Measurements from ENCODE around the gene EEPD1. TPM values are rescaled to one million over a fixed set of nuclear protein-coding genes. Genes with fewer than 3 reads are reported as not detected.

The EEPD1 gene
- total and polyA plus RNA-seq, 12 donors = 6.0 to 29.0 (median 9.4) TPM

- intact Hi-C loops (cut with DNase I) = no loop called here
- Histone ChIP-seq H3K27me3 (no peaks in the 10 kb centered on the region), H3K9me3 (replicated peaks in 1 of 3) (no peaks in the 10 kb centered on the region), H3K4me3 (no peak overlapping the region), H3K4me1 (replicated peaks in 1 of 2) (peaks cover 16% of the 10 kb centered on the region in 2 donors), H3K27ac (no peak overlapping the region), H3K36me3 (replicated peaks in 1 of 2) (no peaks in the 10 kb centered on the region)
- 83 to 85% (median 84%) methylated on average over 9 to 10 of the region's 10 CpGs for WGBS, 4 donors
- DNase-seq = no peak
- TF ChIP-seq POLR2A (IDR thresholded peaks at IDR 0.05) = no peak
- TF ChIP-seq, protein P1, sequence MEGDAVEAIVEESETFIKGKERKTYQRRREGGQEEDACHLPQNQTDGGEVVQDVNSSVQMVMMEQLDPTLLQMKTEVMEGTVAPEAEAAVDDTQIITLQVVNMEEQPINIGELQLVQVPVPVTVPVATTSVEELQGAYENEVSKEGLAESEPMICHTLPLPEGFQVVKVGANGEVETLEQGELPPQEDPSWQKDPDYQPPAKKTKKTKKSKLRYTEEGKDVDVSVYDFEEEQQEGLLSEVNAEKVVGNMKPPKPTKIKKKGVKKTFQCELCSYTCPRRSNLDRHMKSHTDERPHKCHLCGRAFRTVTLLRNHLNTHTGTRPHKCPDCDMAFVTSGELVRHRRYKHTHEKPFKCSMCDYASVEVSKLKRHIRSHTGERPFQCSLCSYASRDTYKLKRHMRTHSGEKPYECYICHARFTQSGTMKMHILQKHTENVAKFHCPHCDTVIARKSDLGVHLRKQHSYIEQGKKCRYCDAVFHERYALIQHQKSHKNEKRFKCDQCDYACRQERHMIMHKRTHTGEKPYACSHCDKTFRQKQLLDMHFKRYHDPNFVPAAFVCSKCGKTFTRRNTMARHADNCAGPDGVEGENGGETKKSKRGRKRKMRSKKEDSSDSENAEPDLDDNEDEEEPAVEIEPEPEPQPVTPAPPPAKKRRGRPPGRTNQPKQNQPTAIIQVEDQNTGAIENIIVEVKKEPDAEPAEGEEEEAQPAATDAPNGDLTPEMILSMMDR (IDR thresholded peaks at IDR 0.05) = no peak
Measured at GRCh38 chr7:36281945-36282717, 129.1 kb downstream of the EEPD1 start.

DNA sequence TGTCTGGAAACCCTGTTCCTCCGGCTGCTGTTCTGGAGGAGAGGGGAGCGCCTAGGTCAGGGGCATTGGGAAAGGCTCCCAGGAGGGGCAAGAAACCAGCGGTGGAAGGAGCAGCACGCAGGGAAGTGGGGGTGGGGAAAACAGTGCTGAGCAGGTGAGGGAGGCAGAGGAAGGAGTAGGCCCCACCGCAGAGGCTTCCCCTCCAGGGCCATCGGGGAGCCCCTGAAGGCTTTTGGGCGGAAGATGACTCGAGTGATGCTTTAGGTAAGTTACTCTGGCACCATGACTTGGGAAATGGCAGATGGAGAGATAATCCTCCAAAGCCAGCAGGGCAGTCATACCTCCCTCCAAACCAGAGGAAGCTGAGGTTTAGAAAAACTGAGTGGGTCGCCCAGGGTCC is 130.1 kb downstream of the EEPD1 start:
- H3K4me3 ChIP-seq = no peak overlapping the region
- no peaks in the 10 kb centered on the region for H3K9me3 ChIP-seq (replicated peaks in 1 of 3)
- no peak for DNase-seq
- no peaks in the 10 kb centered on the region for H3K36me3 ChIP-seq (replicated peaks in 1 of 2)
- H3K27ac ChIP-seq = peak overlapping the region in 1 of 5 donors; percentile 59
- no peak for TF ChIP-seq POLR2A (IDR thresholded peaks at IDR 0.05)
- TF ChIP-seq, protein P1 (IDR thresholded peaks at IDR 0.05) = no peak
- 82 to 92% (median 87%) methylated on average over 9 of the region's 9 CpGs for WGBS, 4 donors
- H3K4me1 ChIP-seq (replicated peaks in 1 of 2) = peaks cover 12 to 16% of the 10 kb centered on the region in 2 donors
- intact Hi-C loops (cut with DNase I) = no loop called here
- H3K27me3 ChIP-seq = no peaks in the 10 kb centered on the region

DNA sequence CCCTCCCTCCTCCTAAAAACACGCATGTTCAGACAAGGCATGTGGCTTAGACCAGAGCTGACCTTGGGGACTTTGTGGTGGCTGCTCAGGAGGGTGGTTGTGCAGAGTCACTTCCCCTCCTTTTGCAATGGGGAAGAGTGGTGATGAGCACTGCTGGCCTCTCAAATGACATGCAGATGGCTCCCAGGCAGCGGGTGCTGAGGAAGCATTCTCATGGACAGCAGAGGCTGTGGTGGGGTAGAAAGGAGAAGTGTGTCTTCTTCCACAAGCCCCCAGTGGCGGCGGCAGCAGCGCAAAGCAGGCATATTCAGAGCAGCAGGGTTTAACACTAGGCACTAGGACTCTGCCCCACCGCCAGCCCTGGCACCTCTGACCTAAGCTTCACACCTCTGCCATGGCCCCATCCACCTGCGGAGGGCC is 130.7 kb downstream of the EEPD1 start:
- WGBS, 4 donors = 69 to 83% (median 81%) methylated on average over 5 to 7 of the region's 7 CpGs
- Histone ChIP-seq H3K4me1 (replicated peaks in 1 of 2) (peaks cover 12 to 16% of the 10 kb centered on the region in 2 donors), H3K9me3 (replicated peaks in 1 of 3) (no peaks in the 10 kb centered on the region), H3K4me3 (no peak overlapping the region), H3K27ac (peak overlapping the region in 1 of 5 donors; percentile 72), H3K27me3 (no peaks in the 10 kb centered on the region), H3K36me3 (replicated peaks in 1 of 2) (no peaks in the 10 kb centered on the region)
- TF ChIP-seq POLR2A (IDR thresholded peaks at IDR 0.05) = no peak
- TF ChIP-seq, protein P1 (IDR thresholded peaks at IDR 0.05) = peak in 1 of 6 experiments; percentile 17
- intact Hi-C loops (cut with DNase I) = no loop called here
- peak in 6 of 7 donors; percentile 57 to 80 (median 71) for DNase-seq

DNA sequence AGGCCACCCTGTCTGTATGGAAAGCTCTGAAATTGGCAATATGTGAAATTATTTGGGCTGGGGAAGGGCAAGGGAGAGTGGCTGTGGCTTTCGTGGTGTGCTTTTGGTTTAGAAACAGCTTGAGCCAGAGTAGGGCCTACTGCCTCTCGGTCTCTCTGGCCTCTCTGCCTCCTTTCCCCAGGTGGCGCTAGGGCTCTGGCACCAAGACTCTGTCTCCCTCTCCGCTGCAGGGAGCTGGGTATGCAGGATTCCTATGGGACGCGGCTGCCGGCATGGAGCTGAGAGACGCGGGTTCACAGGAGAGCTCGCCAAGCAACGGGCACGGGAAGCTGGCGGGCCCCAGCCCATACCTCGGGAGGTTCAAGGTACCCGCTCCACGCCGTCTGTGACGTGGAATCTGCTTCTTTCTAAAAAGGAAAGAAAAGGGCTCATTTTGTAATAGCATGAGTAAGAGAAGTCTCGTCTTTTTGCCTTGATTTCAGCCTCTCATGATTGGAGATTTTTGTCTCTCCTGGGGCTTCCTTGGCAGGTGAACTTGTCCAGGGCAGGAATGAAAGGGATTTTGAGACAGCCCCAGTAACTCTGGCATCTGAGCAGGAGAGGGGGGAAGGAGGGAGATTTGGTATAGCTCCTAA is 131.5 kb downstream of the EEPD1 start:
- WGBS, 4 donors = 86 to 94% (median 89%) methylated on average over 19 of the region's 19 CpGs
- intact Hi-C loops (cut with DNase I) = no loop called here

More for the DNA sequence above, 131.5 kb downstream of the EEPD1 start:
- no peaks in the 10 kb centered on the region for H3K27me3 ChIP-seq
- H3K27ac ChIP-seq = peak overlapping the region in 1 of 5 donors; percentile 72
- TF ChIP-seq POLR2A (IDR thresholded peaks at IDR 0.05) = no peak
- TF ChIP-seq, protein P1 (IDR thresholded peaks at IDR 0.05) = no peak
- no peak overlapping the region for H3K4me3 ChIP-seq
- H3K9me3 ChIP-seq (replicated peaks in 1 of 3) = no peaks in the 10 kb centered on the region
- H3K4me1 ChIP-seq (replicated peaks in 1 of 2) = peaks cover 12 to 16% of the 10 kb centered on the region in 2 donors
- no peaks in the 10 kb centered on the region for H3K36me3 ChIP-seq (replicated peaks in 1 of 2)
- DNase-seq = no peak
